Breast epithelium (tissue), 3 donors: ENCODE results near the gene NCK1.

Source experiments
- CTCF ChIP-seq, 3 donors: fragments of 450-650 bp; IDR thresholded peaks; one replicate each; pipeline ENCODE4 v1.5.1; 2016 to 2017; ENCODE audit warnings: antibody characterized with exemption in 3 of 3, mild to moderate bottlenecking in 3 of 3, moderate library complexity in 3 of 3
- POLR2A ChIP-seq: fragments of 450-650 bp; IDR thresholded peaks from one replicate; pipeline ENCODE4 v1.6.1; 2016; ENCODE audit warnings: antibody characterized with exemption, mild to moderate bottlenecking, moderate library complexity
- POLR2AphosphoS5 ChIP-seq, 3 donors: sonication (generic); formaldehyde crosslinking; IDR thresholded peaks; one replicate each; pipeline ENCODE4 v1.6.1; 2017; ENCODE audit warnings: antibody characterized with exemption in 3 of 3

GRCh38 chr3:136844724-136845123 is 17.3 kb upstream of the NCK1 start:
- no peak for TF ChIP-seq CTCF (IDR thresholded peaks at IDR 0.05)
- no peak for TF ChIP-seq POLR2AphosphoS5 (IDR thresholded peaks at IDR 0.05)
- TF ChIP-seq POLR2A, result no peak
